SK-N-SH treated with all-trans-retinoic acid at 6 μM for 48 hours (cell line): ENCODE data around the gene TLR9.
"Not testable (repeated sequence)": the region's sequence is repeated elsewhere in the genome, so short reads cannot be mapped to it uniquely, and the experiment has no call there.

Experiments
- CSDC2 ChIP-seq: fragments of 250-450 bp; sonication (Bioruptor Pico); IDR thresholded peaks from 2 replicates; pipeline ENCODE4 v1.5.0; 2020; ENCODE audit warnings: mild to moderate bottlenecking, moderate library complexity
- ESRRG ChIP-seq: fragments of 250-450 bp; sonication (Bioruptor Pico); IDR thresholded peaks from 2 replicates; pipeline ENCODE4 v1.6.1; 2021; ENCODE audit warnings: mild to moderate bottlenecking
- ISL1 ChIP-seq: fragments of 250-450 bp; sonication (Bioruptor Pico); IDR thresholded peaks from 2 replicates; pipeline ENCODE4 v2.1.2; 2022; ENCODE audit warnings: mild to moderate bottlenecking, moderate library complexity
- SNAI2 ChIP-seq: fragments of 250-450 bp; sonication (Bioruptor Pico); IDR thresholded peaks from 2 replicates; pipeline ENCODE4 v1.5.0; 2020; ENCODE audit warnings: mild to moderate bottlenecking, moderate library complexity
- ZFP3 ChIP-seq: fragments of 250-450 bp; sonication (Bioruptor Pico); IDR thresholded peaks from 2 replicates; pipeline ENCODE4 v1.5.0; 2020; ENCODE audit warnings: mild to moderate bottlenecking, moderate library complexity
- ZFP30 ChIP-seq: fragments of 450-650 bp; formaldehyde crosslinking; IDR thresholded peaks from 2 replicates; pipeline ENCODE4 v1.5.0; 2022; ENCODE audit warnings: mild to moderate bottlenecking, moderate library complexity
- ZNF565 ChIP-seq: fragments of 450-650 bp; formaldehyde crosslinking; conservative IDR thresholded peaks from 2 replicates; pipeline ENCODE4 v1.5.0; 2020; ENCODE audit warnings: low read depth, mild to moderate bottlenecking, moderate library complexity
- ZNF70 ChIP-seq: fragments of 450-650 bp; formaldehyde crosslinking; IDR thresholded peaks from 2 replicates; pipeline ENCODE4 v1.5.0; 2020; ENCODE audit warnings: mild to moderate bottlenecking, moderate library complexity
- ZNF8 ChIP-seq: fragments of 450-650 bp; formaldehyde crosslinking; IDR thresholded peaks from 2 replicates; pipeline ENCODE4 v1.5.0; 2020; ENCODE audit warnings: mild to moderate bottlenecking, moderate library complexity
- TF ChIP-seq, protein P1 (sequence below): fragments of 250-450 bp; sonication (Bioruptor Pico); IDR thresholded peaks from 2 replicates; pipeline ENCODE4 v1.5.0; 2020; ENCODE audit warnings: mild to moderate bottlenecking, moderate library complexity
- TF ChIP-seq, protein P2 (sequence below): fragments of 250-450 bp; sonication (Bioruptor Pico); IDR thresholded peaks from 2 replicates; pipeline ENCODE4 v1.5.1; 2021; ENCODE audit warnings: mild to moderate bottlenecking, moderate library complexity
- TF ChIP-seq, protein P3 (sequence below): fragments of 250-450 bp; sonication (Bioruptor Pico); IDR thresholded peaks from 2 replicates; pipeline ENCODE4 v1.5.1; 2020; ENCODE audit warnings: low read depth, mild to moderate bottlenecking, moderate library complexity
- TF ChIP-seq, protein P4 (sequence below): fragments of 250-450 bp; sonication (Bioruptor Pico); IDR thresholded peaks from 2 replicates; pipeline ENCODE4 v1.8.0; 2020; ENCODE audit warnings: mild to moderate bottlenecking, moderate library complexity, borderline replicate concordance

DNA sequence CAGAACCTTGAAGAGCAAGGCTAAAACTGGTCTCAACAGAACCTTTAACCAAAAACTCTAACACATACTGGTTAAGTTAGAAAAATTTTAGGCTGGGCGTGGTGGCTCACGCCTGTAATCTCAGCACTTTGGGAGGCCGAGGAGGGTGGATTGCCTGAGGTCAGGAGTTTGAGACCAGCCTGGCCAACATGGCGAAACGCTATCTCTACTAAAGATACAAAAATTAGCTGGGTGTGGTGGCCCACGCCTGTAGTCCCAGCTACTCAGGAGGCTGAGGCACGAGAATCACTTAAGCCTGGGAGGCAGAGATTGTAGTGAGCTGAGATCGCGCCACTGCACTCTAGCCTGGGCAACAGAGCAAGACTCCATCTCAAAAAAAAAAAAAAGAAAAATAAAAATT lies 46.7 kb upstream of the TLR9 start:
- TF ChIP-seq, protein P1, sequence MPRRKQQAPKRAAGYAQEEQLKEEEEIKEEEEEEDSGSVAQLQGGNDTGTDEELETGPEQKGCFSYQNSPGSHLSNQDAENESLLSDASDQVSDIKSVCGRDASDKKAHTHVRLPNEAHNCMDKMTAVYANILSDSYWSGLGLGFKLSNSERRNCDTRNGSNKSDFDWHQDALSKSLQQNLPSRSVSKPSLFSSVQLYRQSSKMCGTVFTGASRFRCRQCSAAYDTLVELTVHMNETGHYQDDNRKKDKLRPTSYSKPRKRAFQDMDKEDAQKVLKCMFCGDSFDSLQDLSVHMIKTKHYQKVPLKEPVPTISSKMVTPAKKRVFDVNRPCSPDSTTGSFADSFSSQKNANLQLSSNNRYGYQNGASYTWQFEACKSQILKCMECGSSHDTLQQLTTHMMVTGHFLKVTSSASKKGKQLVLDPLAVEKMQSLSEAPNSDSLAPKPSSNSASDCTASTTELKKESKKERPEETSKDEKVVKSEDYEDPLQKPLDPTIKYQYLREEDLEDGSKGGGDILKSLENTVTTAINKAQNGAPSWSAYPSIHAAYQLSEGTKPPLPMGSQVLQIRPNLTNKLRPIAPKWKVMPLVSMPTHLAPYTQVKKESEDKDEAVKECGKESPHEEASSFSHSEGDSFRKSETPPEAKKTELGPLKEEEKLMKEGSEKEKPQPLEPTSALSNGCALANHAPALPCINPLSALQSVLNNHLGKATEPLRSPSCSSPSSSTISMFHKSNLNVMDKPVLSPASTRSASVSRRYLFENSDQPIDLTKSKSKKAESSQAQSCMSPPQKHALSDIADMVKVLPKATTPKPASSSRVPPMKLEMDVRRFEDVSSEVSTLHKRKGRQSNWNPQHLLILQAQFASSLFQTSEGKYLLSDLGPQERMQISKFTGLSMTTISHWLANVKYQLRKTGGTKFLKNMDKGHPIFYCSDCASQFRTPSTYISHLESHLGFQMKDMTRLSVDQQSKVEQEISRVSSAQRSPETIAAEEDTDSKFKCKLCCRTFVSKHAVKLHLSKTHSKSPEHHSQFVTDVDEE (CRISPR knock-in tag) = not testable (repeated sequence)
- TF ChIP-seq CSDC2 (CRISPR knock-in tag); ISL1 (CRISPR knock-in tag); ZFP3; ZFP30; ZNF565 (CRISPR knock-in tag); ESRRG (CRISPR knock-in tag); ZNF8 (CRISPR knock-in tag); ZNF70 (CRISPR knock-in tag); SNAI2: not testable (repeated sequence)
- TF ChIP-seq, protein P2, sequence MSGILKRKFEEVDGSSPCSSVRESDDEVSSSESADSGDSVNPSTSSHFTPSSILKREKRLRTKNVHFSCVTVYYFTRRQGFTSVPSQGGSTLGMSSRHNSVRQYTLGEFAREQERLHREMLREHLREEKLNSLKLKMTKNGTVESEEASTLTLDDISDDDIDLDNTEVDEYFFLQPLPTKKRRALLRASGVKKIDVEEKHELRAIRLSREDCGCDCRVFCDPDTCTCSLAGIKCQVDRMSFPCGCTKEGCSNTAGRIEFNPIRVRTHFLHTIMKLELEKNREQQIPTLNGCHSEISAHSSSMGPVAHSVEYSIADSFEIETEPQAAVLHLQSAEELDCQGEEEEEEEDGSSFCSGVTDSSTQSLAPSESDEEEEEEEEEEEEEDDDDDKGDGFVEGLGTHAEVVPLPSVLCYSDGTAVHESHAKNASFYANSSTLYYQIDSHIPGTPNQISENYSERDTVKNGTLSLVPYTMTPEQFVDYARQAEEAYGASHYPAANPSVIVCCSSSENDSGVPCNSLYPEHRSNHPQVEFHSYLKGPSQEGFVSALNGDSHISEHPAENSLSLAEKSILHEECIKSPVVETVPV (CRISPR knock-in tag) = not testable (repeated sequence)
- TF ChIP-seq, protein P3, sequence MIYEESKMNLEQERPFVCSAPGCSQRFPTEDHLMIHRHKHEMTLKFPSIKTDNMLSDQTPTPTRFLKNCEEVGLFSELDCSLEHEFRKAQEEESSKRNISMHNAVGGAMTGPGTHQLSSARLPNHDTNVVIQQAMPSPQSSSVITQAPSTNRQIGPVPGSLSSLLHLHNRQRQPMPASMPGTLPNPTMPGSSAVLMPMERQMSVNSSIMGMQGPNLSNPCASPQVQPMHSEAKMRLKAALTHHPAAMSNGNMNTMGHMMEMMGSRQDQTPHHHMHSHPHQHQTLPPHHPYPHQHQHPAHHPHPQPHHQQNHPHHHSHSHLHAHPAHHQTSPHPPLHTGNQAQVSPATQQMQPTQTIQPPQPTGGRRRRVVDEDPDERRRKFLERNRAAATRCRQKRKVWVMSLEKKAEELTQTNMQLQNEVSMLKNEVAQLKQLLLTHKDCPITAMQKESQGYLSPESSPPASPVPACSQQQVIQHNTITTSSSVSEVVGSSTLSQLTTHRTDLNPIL (CRISPR knock-in tag) = not testable (repeated sequence)
- TF ChIP-seq, protein P4, sequence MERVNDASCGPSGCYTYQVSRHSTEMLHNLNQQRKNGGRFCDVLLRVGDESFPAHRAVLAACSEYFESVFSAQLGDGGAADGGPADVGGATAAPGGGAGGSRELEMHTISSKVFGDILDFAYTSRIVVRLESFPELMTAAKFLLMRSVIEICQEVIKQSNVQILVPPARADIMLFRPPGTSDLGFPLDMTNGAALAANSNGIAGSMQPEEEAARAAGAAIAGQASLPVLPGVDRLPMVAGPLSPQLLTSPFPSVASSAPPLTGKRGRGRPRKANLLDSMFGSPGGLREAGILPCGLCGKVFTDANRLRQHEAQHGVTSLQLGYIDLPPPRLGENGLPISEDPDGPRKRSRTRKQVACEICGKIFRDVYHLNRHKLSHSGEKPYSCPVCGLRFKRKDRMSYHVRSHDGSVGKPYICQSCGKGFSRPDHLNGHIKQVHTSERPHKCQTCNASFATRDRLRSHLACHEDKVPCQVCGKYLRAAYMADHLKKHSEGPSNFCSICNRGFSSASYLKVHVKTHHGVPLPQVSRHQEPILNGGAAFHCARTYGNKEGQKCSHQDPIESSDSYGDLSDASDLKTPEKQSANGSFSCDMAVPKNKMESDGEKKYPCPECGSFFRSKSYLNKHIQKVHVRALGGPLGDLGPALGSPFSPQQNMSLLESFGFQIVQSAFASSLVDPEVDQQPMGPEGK (CRISPR knock-in tag) = not testable (repeated sequence)
